Spleen (tissue), 7 donors: ENCODE results near the gene KRT16.
"Not testable (repeated sequence)": the region's sequence is repeated elsewhere in the genome, so short reads cannot be mapped to it uniquely, and the experiment has no call there.

Source experiments
- CTCF ChIP-seq, 11 experiments: fragments of 200-600 bp in 7 of 11; fragments of 450-650 bp in 4 of 11; sonication (generic) in 4 of 11; IDR thresholded peaks in 8 of 11; conservative IDR thresholded peaks in 3 of 11; 1 replicate in 7 of 11; 2 replicates in 4 of 11; pipeline versions ENCODE4 v1.4.0 to v1.8.0; 2016 to 2021; ENCODE audit warnings: antibody characterized with exemption in 11 of 11, inconsistent platforms in 4 of 11, mild to moderate bottlenecking in 1 of 11
- POLR2A ChIP-seq, 3 donors: fragments of 450-650 bp; IDR thresholded peaks; one replicate each; pipeline ENCODE4 v1.5.1; 2017; ENCODE audit warnings: antibody characterized with exemption in 3 of 3, mild to moderate bottlenecking in 1 of 3
- donor health status: DM: no; HTN: no; CAD: no; lungs with moderate emphysema.
- donor health status: DM: no; HTN: no; CAD: no.
- donor health status: DM: no; HTN: no; CAD: no.

- not testable (repeated sequence) for TF ChIP-seq CTCF (IDR thresholded peaks at IDR 0.05 in 8 of 11, conservative IDR thresholded peaks at IDR 0.05 in 3 of 11); POLR2A (IDR thresholded peaks at IDR 0.05)
Observed at GRCh38 chr17:41584331-41584927, 28.1 kb downstream of the KRT16 start.
